ENCODE measurements around the gene ACMSD. TPM values are rescaled to one million over a fixed set of nuclear protein-coding genes. Genes with fewer than 3 reads are reported as not detected.
"Not testable (repeated sequence)": the region's sequence is repeated elsewhere in the genome, so short reads cannot be mapped to it uniquely, and the experiment has no call there.

The ACMSD gene
- total RNA-seq, 1 donor from 2014 or later, result not detected

DNA sequence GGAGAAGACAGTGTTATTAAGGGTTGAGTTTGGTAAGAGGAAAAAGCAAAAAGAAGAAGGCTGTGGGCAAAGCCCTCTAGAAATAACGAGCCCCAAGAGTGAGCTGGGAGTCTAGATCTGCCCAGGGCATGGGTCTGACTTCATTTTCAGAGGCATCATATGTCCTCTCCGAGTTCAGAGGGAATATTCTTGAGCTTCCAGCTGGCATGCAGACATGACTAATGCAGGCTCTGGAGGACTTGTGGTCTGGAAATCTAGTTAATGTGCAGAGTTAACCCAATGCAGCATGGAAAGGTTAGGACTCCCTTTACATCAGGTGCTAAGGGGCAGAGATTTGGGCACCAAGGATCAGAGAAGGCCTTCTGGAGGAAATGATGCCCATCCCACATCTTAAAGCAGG lies 7.3 kb downstream of the ACMSD start:
- intact Hi-C loops (cut with micrococcal nuclease), result no loop called here
- no peak for ATAC-seq

DNA sequence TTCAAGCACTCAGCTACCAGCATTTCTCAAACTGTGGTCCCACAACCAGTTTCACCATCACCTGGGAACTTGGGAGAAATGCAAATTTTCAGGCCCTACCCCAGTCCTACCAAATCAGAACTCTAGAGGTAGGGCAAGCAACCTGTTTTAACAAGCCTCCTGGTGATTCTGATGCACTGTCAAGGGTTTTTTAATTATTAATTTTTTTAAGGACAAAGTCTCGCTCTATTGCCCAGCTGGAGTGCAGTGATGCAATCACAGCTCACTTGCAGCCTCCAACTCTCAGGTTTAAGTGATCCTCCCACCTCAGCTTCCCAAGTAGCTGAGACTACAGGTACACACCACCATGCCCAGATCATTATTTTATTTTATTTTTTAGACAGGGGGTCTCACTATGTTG lies 7.8 kb downstream of the ACMSD start:
- DNase-seq (no peak), ATAC-seq (no peak)
- intact Hi-C loops (cut with micrococcal nuclease), result no loop called here

More for the DNA sequence above, 7.3 kb downstream of the ACMSD start:
- DNase-seq, result no peak

DNA sequence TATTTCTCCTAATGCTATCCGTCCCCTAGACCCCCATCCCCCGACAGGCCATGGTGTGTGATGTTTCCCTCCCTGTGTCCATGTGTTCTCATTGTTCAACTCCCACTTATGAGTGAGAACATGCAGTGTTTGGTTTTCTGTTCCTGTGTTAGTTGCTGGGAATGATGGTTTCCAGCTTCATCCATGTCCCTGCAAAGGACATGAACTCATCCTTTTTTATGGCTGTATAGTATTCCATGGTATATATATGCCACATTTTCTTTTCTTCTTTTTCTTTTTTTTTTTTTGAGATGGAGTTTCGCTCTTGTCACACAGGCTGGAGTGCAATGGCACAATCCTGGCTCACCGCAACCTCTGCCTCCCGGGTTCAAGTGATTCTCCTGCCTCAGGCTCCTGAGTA lies 9.2 kb downstream of the ACMSD start:
- DNase-seq; ATAC-seq; intact Hi-C loops (cut with micrococcal nuclease): not testable (repeated sequence)

DNA sequence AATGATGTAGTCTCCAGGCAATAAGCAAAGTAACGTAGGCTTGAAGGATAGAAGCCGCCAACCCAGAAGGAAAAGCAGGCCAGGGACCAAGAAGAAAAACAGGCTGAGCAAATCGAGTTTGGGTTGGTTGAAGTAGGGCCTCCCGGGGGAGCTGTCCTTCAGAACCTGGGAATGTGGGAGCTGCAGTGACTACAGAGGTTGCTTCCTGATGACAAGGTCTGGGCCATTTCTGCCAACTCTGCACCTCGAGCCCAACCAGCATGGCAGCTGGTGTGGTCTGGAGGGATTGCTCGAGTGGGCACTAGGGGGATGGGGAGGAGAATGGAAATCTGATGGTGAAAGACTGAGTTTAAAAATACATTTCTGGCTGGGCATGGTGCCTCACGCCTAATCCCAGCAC lies 14.1 kb downstream of the ACMSD start:
- intact Hi-C loops (cut with micrococcal nuclease), result no loop called here
- ATAC-seq, result no peak

DNA sequence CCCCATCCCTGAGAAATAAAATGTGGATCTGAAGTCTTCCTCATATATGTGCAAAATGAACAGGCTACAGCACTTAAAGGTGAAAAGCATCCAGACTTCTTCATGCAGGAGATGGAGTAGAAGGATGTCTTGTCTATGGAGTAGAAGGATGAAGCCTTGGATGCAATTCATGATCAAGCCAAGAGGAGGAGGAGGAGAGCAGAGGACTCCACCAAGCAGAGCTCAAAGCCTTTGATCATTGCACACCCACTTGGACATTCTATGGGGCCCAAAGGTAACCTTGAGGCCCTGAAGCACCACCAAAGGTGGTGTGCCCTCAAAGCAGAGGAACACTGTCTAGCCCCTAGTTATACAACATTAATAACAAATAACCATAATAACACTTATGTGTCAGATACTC lies 17.3 kb downstream of the ACMSD start:
- DNase-seq (no peak), ATAC-seq (no peak)
- intact Hi-C loops (cut with micrococcal nuclease), result no loop called here

More for the DNA sequence above, 14.1 kb downstream of the ACMSD start:
- DNase-seq, result no peak

DNA sequence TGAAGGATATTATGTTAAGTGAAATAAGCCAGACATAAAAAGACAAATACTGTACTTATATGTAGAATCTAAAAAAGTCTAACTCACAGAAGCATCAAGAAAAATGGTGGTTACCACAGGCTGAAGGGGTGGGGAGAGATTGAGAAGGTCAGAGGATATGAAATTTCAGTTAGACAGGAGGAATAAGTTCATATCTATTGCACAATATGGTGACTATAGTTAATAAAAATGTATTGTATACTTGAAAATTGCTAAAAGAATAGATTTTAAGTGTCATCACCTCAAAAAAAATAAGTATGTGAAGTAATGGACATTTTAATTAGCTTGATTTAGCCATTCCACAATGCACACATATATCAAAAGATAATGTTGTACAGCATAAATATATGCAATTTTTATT lies 19.8 kb downstream of the ACMSD start:
- intact Hi-C loops (cut with micrococcal nuclease), result no loop called here
- no peak for DNase-seq
- no peak for ATAC-seq

DNA sequence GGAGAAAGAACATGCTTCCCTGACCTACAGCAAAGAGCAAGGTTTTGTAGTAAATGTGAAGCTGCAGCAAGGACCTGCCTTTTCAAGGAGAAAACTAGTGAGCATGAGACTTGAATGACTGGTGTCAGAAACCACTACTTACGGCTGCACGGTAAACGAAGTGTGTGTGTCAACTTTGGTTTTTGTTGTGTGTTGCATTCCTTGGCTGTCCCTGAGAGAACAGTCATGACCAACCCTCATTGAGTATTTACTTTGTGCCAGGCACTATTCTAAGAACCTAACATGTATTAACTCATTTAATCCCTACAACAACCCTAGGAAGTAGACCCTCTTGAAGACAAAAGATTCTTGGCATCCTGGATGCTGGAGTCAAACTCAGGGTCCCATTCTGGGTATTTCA lies 22.8 kb downstream of the ACMSD start:
- intact Hi-C loops (cut with micrococcal nuclease), result no loop called here
- ATAC-seq (no peak), DNase-seq (no peak)

DNA sequence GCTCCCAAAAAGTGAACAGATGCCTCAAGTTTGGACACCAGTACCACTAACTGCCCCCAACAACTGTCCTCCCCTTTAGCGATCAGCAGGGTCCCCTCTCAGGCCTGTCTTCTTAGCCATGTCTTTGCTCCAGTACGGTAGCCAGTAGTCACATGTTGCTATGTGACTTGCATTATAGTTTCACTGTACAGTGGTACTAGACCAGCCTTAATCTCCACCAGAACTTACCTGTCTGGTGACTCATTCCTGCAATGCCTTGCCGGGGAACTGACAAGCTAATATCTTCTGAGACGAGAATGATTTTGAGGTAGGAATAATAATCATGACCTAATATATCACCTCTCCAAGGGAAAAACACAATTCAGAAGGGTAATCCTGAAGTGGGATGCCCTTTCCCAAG lies 23.7 kb downstream of the ACMSD start:
- DNase-seq, result no peak
- intact Hi-C loops (cut with micrococcal nuclease), result no loop called here
- no peak for ATAC-seq

DNA sequence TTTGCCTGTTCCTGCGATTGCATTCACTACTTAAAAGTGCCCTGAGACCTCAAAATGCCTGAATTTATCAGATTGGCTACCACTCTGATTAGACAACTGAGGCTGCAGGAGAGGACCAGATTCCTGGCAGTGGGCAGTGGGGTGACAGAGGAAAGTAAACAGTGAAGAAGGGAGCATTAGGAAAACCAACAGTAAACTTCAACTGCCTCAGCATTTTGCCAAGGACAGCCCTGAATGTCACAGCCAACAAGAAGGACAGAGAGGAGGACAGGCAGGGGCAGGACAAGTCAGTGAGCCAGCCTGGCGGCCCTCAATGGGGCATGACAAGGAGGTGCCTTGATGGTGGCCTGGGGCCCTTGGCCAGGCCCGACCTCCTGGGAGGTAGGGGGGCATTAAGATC lies 24.3 kb downstream of the ACMSD start:
- DNase-seq, result no peak

DNA sequence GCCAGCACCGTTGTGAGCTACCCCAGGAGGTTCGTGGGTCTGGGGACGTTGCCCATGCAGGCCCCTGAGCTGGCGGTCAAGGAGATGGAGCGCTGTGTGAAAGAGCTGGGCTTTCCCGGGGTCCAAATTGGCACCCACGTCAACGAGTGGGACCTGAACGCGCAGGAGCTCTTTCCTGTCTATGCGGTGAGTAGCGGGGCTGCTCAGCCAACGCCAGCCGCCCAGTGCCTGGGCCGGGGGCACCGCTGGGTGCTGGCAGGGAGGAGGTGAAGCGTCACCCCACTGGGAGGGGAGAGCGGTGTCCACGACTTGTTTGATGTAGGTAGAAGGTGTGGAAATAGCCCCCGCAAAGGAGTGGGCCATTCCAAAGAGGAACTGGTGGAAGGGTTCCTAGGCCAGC lies 25.0 kb downstream of the ACMSD start:
- DNase-seq (no peak), ATAC-seq (no peak)
- intact Hi-C loops (cut with micrococcal nuclease), result no loop called here

More for the DNA sequence above, 24.3 kb downstream of the ACMSD start:
- intact Hi-C loops (cut with micrococcal nuclease), result no loop called here
- no peak for ATAC-seq

DNA sequence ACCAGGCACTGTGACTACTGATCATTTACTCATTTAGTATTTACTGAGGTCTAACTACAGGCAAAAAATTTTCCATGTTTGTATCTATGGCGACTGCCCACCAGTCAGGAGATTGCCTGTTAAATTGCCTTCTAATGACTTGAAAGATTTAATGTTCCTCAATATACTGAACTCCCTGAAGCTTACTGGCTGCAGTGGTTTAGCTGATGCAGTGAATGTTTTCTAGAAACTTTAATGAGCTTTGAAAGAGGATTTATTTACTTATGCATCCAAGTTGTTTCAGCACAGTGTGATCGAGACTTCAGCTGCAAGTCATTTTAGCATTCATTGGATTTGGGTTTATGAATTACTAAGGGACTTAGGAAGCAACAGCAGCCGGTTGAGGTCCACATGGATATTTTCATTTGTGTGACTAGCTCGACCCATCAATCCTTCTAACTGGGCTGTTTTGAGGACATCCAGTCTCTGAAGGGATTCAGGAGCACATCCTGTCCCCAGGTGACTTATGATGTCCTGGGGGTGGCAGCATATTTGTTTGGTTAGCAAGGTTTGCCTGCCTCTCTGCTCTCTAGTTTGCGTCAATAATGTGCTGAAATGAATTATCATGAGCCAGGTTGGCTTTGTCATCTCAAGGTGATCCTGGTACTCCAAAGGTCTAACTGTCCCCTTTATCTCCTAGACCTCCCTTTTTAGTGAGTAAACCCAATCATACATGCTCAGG lies 26.8 kb downstream of the ACMSD start:
- intact Hi-C loops (cut with micrococcal nuclease), result no loop called here
- no peak for ATAC-seq
- DNase-seq, result no peak

DNA sequence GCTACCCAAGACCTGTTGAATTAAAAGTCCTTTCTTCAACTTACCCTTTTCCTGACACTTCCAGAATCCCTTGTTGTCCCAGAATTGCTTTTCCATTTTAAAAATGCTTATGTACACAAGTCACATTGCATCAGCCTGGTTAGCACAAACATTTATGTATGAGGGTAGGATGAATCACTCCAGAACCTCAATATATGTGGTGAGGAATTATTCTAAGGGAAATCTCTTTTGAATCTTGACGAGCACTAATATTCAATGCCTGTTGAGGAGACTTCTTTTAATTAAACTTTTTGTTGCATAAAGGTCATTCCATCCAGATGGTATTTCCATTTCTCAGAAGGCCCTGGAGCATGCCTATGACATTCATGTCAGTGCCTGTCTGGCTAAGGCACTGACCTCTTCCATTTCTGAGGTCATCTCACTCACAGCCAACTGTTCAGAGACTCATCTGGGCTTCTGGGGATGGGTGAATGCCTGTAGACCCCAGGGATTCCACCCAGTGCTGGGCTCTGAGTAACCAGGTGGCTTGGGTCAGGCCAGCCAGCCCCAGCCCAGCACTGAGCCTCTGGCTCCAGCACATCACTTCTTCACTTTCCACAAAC lies 28.2 kb downstream of the ACMSD start:
- DNase-seq, result no peak
- no peak for ATAC-seq
- intact Hi-C loops (cut with micrococcal nuclease), result no loop called here

DNA sequence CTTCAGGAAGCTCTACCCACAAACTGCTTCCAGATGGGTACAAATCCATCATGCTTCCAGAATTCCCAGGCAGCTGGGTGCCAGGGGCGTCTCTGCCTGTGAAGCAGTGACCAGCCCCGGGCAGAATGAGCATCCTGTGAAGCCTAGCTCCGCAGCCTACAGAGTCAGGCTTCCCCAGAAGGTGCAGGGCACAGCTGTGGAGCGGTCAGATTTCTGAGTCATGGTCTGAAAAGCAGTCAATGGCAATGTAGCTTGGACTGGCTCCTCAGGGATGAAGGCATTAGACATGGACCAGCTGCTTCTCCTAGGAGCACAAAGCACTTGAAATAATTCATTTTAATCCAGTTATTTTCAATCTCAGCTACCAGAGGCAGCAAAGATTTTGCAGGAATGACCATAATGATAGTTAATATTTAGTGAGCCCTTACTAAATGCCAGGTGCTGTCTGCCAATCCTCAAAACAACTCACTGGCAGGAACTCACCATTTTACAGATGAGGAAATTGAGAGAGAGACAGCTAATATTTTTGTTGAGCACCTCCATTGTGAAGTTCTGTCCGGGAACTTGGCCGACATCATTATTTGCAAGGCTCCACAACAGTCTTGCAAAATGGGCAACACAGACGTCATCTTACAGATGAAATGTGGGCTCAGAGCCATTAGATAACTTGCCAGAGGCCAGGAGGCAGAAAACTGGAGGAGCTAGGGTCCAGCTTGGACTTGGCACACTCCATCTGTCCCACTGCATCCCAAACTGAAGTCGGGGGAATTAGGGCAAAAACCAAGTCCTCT lies 31.7 kb downstream of the ACMSD start:
- DNase-seq (peak; percentile 51), ATAC-seq (peak; percentile 96)
- intact Hi-C loops (cut with micrococcal nuclease), result no loop called here

DNA sequence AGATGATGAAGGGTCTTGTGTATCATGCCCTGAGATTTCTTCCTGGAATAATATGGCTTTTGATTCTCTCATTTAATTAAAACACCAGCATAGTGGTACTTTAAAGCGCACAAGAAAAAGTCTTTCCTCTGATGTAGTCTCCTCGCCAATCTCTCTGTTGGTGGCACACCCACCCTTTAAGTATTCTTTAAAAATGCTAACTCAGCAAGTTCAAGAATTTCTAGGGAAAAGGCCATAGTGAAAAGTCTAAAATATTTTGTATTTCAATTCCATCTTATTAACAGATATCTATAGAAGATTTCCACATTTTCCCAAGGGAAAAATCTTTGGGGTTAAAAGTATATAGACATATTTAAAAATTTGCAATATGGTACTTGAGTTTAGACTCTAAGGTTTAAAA lies 34.7 kb downstream of the ACMSD start:
- DNase-seq (no peak), ATAC-seq (no peak)
- intact Hi-C loops (cut with micrococcal nuclease), result no loop called here

DNA sequence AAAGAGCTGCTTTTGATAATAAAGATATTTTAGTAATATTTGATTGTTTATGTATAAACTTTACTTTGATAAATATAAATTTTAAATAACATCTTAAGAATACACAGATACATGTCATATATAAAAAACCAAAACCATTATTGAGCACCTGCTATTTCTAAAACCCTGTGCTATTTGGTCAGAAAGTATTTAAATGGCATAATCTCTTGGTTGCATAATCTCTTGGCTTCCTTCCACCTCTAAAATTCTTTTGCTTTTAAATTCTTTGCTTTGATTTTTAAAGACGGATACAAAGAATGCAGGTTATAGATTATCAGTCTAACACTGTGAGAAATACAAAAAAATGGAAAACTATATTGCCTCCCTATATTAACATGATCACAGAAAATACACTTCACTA lies 36.9 kb downstream of the ACMSD start:
- intact Hi-C loops (cut with micrococcal nuclease), result no loop called here

DNA sequence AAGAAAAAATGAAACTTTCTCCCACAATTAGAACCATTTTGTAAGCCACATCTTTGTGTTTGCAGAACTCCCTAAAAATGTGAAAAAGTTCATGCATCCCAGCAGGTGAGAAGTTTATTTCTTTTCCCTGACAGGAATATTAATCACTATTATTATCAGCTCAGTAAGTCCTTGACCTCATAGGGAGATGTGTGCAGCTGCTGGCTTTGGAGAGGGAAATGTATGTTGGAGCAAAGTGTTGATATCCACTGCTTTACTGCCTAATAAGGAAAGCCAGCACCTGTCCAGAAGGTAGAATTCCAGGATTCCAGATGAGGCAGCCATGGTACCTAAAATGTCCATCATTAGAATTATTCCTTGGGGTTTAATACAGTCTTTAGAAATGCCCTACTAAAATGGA lies 44.4 kb downstream of the ACMSD start:
- ATAC-seq, result no peak
- intact Hi-C loops (cut with micrococcal nuclease), result no loop called here
- no peak for DNase-seq

More for the DNA sequence above, 36.9 kb downstream of the ACMSD start:
- ATAC-seq (no peak), DNase-seq (no peak)

DNA sequence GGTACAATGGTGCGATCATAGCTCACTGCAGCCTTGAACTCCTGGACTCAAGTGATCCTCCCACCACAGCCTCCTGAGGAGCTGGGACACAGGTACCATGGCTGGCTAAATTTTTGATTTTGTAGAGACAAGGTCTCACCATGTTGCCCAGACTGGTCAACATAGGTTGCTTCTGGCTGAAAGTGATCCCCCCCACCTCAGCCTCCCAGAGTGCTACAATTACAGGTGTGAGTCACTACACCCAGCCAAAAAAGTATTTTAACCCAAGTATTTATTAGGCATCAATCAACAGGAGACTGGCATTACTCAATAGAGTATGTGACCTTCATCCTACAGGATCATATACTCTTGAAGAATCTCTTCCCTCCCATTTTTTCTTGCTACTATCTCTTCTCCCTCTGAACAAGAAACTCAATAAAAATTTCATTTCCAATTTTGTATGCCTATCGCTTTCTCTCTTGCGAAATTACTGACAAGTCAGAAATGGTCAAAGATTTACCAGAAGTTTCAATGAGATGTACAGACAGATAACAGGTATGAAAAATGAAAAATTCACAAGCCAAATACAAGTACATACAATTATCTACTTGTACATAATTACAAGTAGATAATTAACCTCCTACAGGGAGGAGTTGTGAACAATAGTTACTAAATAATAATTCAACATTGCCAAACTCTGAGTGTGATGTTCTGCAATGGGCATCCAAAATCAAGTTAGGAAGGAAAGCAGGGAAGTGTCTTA lies 45.3 kb downstream of the ACMSD start:
- no peak for DNase-seq
- no peak for ATAC-seq
- intact Hi-C loops (cut with micrococcal nuclease), result no loop called here

DNA sequence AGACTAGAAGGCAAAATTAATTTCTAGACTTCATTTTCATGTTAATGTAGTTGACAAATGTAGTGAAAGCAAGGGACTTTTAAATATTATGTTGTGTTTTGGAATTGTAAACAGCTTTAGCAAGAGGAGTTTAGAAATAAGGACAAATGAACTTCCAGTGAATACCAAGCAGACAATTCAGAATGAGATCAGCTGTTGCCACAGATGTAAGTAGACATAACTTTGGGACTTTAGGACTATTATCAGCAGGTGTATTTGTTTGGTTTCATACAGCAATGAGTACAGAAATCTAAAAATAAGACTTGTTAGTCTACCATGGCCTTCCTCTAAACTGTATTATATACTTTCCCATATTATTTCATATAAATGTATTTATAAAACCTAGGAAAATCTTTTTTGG lies 46.0 kb downstream of the ACMSD start:
- DNase-seq (no peak), ATAC-seq (no peak)
- intact Hi-C loops (cut with micrococcal nuclease), result no loop called here

DNA sequence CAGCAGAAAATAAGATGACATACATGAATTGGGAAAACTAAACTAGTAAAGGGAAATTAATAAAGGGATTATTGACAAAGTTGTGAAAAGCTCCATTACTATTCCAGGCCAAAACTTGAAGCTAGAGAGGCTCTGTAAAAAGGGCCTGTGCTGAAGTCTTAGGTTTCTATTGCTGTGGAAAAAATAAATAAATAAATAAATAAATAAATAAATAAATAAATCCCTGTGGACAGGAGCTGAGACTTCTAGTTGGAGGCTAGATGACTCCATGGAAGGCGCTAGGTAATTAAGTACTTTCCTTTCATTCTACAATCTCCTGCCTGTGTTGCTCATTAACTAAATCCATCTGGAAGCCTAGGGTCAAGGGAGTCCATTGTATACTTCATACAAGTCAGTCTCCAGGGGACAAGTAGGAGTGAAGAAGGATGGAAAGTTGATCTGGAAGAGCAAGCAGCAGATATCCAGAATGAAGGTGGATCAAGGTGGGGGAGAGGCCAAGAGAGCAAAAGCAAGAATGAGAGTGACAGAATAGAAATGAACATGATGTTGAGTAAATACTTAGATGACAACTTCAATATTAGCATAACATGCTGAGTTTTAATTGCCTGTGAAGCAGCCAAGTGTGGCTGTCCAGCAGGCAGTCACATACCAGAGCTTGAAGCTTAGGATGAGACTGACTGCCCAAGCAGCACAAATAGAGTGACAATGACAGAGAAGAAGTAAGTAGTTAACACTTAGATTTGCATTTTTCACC lies 54.0 kb downstream of the ACMSD start:
- intact Hi-C loops (cut with micrococcal nuclease), result no loop called here
- ATAC-seq, result no peak

More for the DNA sequence above, 54.0 kb downstream of the ACMSD start:
- no peak for DNase-seq

Measured in left ventricle myocardium superior (tissue), 1 donor.